ENCODE results near the gene BCAT1.
"Not testable (repeated sequence)": the region's sequence is repeated elsewhere in the genome, so short reads cannot be mapped to it uniquely, and the experiment has no call there.

BCAT1 gene

DNA sequence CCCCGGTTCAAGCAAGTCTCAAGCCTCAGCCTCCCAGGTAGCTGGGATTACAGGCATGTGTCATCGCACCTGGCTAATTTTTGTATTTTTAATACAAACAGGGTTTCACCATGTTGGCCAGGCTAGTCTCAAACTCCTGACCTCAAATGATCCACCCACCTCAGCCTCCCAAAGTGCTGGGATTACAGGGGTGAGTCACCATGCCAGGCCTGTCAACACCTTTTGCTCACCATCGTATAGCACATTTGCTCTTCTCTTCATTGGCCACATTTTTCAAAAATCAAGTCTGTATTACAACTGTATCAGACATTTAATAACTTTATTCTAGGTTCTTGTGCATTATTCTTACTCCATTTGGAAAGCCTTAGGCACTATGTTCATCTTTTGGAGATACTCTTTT is 50.3 kb downstream of the BCAT1 start:
- no peak for DNase-seq

DNA sequence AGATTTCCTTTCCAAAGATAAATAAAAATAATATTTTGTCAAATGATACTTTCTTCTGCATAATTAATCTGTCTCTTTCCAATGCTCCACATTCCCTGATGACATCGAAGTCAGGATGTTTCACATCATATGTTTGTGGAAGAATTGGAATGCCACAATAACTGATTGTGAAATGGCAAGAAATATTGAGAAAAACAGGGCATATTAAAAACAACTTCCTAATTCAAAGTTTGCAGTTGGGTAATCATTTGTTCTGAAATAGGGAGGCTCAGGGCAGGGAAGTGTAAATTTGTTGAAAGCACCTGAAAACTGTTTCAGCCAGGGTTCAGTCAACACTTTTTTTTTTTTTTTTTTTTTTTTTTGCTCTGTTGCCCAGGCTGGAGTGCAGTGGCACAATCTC is 50.7 kb downstream of the BCAT1 start:
- peak; percentile 60 to 86 for DNase-seq

DNA sequence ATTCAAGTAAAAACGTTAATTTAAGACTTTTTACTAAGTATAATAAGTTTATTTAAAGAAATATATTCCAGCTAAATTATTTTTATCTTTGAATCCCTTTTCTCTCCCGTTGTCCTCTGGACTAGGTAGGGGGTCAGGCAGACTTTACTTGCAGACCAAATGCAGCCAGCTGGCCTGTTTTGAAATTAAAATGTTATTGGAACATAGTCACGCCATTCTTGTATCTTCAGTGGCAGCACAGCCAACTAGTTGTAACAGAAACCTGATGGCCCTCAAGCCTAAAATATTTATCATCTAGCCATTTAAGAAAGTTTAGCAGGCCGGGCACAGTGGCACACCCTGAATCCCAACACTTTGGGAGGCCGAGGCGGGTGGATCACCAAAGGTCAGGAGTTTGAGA is 52.7 kb downstream of the BCAT1 start:
- DNase-seq, result no peak

DNA sequence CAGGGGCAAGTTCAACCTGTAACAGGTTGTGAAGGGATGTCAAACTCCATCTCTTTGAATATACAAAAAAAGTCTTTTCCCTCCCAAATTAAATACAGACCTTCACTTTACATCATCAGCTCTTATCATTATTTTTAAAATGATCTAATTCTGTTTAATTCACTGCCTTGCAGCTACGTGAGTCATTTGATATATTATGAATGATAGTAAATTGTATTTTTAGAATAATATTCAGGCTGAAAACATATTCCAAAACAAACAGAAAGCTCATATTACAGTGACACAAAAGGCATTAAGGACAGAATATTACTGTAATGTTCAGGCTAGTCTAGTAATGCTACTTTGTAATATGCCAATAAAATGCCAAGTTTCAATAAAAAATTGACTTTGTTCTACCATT is 53.3 kb downstream of the BCAT1 start:
- DNase-seq, result no peak

DNA sequence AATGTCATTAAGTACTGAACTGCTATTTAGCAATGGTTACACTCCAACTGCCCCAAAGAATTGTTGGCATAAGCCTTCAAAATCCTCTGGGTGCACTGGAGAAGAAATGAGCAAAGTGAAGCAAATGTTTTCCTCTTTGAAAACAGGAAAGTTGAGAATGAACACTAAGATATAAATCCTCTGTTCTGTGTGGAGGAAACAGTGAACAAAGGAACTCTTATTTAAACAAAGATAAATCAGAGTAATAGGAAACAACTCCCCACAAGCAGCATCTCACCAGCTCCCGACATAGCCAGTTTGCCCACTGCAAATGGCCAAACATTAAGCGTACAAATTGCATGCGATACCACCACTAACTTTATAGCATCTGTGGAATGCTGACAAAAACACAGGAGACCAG is 54.0 kb downstream of the BCAT1 start:
- DNase-seq, result no peak

DNA sequence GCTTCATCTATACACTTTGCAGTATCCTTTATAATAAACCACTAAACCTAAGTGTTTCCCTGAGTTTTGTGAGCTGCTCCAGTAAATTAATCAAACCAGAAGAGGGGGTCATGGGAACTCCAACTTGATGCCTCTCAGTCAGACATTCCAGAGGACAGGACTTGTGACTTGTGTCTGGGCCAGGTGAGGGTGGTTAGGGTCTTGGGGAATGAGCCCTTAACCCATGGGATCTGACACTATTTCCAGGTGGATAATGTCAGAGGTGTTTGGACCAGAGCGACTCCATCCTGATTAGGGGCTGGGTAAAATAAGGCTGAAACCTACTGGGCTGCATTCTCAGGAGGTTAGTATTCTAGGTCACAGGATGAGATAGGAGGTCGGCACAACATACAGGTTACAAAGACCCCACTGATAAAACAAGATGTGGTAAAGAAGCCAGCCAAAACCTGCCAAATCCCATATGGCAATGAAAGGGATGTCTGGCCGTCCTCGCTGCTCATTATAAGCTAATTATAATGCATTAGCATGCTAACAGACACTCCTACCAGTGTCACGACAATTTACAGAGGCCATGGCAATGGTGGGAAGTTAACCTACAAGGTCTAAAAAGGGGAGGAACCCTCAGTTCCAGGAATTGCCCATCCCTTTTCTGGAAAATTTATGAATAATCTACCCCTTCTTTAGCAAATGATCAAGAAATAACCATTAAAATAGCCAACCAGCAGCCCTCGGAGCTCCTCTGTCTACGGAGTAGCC is 58.7 kb downstream of the BCAT1 start:
- no peak for DNase-seq

DNA sequence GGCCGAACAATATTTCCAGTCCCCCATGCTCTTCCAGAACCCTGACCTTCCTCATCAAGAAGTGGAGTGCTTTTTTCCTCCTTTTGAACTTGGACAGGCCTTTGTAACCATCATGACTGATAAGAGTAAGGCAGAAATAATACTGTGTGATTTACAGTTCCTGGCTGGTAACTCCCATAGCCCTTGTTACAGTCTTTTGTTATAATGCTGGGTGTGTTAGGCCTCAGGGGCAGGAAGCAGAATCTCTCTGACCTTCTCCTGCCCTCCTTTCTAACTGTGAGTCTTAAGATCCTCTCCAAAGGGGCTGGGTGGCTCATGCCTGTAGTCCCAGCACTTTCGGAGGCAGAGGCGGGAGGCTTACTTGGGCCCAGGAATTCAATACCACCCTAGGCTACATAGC is 59.5 kb downstream of the BCAT1 start:
- no peak for DNase-seq

DNA sequence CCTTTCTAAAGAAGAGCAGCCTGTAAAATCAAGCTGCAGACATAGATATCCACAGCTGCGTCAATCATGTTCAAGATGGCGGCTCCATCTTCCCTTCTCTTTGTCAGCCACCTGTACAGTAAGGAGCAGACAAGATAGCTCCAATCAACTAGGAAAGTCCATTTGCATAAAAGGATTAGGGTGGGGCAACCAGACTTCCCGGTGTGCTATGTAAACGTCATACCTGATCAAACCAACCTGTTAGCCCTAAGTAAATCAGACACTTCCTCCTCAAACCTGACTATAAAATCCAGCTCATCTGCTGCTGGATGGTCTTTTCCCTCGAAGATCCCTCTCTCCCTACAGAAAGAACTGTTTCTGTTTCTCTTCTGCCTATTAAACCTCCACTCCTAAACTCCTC is 60.1 kb downstream of the BCAT1 start:
- no peak for DNase-seq

DNA sequence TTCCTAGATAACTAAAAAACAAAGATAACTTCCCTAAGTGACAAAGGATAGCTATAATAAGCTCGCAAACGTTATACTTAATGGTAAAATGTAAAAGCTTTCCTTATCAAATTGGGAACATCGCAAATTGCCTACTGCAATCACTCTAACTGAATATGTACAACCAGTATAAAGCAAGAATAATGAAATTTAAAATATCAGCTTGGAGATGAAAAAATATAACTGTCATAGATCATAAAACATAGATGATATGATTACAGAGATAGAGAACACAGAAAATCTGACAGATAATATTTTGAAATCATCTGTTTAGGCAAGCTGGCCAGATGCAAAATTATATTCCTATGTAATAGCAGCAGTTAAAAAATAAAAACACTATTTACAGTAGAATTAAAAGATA is 64.0 kb downstream of the BCAT1 start:
- DNase-seq, result no peak

DNA sequence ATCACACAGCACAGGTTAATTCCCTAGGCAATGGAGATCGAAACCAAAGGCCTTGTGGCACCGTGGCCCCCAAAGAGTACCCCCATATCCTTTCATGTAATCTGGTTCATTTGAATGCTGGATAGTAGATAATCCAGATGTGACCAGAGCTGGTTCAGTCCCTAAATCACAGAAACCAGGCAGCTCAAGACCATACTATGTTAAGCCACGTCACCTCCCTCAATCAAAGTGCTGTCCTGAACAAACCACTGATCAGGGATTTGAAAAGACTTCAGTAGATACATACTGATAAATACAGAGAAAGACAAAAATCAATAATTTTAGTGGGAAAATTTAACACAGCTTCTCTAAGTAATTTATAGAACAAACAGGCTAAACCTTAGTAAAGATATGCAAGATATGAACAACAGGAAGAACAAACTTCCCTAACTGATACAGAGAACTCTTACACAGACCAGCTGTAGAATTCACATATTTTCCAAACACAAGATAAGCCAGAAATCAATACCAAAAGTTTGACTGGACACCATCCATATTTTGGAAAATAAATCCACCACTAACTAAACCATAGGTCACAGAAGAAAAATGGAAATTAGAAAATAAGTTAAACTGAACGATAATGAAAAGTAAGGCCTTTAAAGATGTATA is 67.1 kb downstream of the BCAT1 start:
- DNase-seq, result no peak

DNA sequence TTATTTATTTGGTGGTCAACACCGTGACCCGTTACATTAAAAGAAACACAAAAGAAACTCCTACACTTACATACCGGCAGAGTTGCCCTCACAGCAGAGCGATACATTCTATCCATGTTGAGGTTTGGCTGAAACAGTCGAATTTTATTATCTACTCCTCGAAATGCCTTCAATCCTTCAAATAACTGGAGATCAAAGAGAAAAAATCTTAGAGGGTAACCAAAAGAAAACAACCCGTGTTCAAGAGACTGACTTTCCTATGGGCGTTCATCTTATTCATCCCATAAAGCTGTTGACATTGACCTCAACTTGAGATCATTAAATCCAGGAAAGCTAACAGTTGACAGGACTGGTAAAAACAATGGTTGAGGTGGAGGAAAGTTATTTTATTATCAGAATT is 67.7 kb downstream of the BCAT1 start:
- no peak for DNase-seq

DNA sequence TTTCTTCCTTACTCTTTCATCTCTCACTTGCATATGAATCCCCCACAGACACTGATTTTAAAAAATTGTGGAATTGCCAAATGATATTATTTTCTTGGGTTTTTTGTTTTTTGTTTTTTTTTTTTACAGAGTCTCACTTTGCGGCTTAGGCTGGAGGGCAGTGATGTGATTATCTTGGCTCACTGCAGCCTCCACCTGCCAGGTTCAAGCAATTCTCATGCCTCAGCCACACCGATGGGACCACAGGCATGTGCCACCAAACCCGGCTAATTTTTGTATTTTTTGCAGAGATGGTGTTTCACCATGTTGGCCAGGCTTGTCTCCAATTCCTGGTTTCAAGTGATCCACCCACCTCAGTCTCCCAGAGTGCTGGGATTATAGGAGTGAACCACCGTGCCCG is 68.2 kb downstream of the BCAT1 start:
- DNase-seq, result no peak

DNA sequence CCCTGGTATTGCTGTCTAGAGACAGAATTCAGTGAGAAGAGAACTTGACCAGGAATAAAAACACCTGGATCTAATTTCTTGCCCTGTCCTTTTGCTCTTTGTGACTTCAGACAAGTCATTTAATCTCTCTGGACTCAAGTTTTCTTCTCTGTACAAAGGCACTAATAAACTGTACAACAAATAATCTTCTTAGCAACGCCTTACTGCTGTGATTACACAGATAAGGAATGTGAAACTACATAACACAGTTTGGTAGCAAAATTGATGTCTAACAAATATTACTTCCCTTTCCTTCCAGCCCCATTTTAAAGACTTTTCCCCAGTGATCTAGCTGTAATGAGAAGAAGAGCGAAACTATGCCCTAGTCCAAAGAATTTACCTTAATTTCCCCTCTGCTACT is 69.3 kb downstream of the BCAT1 start:
- no peak for DNase-seq

DNA sequence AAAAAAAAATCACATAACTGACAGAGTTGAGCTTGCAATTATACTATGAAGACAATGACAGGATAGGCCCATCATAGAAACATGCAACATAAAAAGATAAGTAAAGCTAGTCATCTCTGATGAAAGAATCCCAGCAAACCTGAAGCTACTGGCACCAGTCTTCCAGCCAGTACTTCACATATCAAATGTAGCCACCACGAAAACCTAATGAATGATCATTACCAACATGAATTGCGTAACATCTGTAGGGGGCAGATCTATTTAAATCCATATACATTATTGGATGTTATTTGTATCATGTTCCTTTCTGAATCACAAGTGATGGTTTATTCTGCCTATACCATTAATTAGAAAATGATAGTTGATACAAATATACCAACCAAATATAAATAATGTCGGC is 73.9 kb downstream of the BCAT1 start:
- DNase-seq, result no peak

DNA sequence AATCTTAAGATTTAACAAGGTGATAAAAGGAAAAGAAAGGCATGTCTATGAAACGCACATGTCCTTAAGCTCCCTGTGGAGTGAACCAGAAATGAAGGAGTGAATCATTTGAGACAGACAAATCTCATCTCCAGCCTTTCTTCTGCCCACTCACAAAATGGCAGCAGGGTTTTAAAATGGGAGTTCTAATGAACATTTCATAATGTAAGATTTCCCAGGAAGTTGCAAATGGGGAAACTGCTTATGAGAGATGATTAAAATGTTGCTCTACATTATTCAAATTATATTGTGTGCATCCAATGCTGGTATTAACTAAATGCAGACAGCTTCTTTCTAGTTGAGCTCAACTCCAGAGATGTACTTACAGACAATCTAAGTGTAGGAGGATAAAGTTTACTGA is 76.7 kb downstream of the BCAT1 start:
- DNase-seq, result no peak

DNA sequence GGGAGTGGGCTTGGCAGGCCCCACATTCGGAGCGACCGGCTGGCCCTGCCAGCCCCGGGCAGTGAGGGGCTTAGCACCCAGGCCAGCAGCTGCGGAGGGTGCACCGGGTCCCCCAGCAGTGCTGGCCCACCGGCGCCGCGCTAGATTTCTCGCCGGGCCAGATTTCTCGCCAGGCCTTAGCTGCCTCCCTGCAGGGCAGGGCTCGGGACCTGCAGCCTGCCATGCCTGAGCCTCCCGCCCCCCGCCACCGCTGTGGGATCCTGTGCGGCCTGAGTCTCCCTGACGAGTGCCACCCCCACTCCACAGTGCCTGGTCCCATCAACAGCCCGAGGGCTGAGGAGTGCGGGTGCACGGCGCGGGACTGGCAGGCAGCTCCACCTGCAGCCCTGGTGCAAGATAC is 82.8 kb downstream of the BCAT1 start:
- DNase-seq, result not testable (repeated sequence)

DNA sequence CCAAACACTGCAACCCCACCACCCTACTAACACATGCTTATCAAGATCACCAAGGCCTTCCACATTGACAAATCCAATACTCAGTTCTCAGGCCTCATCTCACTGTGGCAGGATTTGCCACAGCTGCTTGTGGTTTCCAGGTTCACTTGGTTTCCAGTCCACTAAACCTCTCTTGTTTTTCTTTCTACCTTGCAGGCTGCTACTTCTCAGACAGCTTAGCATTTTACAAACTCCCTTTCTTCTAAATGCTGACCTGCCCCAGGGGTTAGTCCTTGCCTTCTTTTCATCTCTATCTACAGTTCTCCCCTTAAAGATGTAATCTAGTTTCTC is 84.1 kb downstream of the BCAT1 start:
- no peak for DNase-seq

DNA sequence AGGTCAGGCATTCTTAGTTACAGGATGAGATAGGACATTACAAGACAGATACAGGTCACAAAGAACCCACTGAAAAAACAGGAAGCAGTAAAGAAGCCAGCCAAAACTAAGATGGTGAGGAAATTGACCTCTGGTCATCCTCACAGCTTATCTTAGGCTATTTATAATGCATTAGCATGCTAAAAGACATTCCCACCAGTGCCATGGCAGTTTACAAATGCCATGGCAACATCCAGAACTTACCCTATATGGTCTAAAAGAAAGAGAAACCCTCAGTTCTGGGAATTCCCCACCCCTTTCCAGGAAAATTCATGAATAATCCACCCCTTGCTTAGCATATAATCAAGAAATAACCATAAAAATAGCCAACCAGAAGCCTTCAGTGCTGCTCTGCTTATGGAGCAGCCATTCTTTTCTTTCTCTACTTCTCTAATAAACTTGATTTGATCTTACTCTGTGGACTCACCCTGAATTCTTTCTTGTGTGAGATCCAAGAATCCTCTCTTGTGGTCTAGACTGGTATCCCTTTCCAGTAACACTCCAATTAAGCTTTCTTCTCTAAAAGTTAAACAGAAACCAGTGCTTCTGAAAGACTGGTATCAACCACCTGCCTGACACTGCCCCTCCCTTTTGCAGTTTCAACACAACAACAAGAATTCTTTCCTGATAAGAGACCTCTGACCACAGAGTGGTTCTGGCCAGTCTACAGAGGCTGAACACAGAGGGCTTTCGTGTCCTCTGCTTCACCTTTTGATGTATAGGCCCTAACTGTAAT is 86.9 kb downstream of the BCAT1 start:
- peak; percentile 11 to 14 for DNase-seq

DNA sequence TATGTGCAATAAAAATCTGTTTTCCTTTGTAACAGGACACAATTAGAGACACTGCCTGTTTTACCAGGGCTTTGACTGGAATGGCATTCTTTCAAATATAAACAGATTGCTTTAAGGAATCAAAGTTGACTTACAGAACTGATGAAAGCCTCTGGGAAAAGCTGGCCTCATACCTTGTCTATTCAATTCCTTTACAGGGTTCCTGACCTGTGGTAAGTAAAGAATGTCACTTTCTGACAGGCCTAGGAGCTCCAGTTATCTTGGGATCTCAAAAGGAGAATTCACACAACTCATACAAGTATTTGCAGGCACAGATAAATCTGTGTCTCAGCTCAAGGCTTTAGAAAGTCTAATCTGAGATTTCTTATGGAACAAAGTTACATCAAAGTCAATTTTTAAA is 88.4 kb downstream of the BCAT1 start:
- no peak for DNase-seq

DNA sequence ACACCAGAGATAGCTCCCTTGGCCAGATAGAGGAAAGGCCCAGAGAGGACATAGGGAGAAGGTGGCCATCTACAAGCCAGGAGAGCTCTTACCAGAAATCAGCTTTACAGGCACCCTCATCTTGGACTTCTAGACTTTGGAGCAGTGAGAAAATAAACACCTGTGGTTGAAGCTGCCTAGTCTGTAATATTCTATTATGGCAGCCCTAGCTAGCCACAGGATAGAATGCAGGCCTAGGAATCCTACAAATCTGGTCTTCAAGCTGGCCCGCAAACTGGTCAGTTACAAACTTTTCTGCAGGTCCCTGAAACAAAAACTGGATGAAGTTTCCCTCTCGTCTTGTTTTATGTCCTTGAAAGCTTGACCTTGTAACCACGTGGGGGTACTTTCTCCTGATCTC is 92.4 kb downstream of the BCAT1 start:
- no peak for DNase-seq

DNA sequence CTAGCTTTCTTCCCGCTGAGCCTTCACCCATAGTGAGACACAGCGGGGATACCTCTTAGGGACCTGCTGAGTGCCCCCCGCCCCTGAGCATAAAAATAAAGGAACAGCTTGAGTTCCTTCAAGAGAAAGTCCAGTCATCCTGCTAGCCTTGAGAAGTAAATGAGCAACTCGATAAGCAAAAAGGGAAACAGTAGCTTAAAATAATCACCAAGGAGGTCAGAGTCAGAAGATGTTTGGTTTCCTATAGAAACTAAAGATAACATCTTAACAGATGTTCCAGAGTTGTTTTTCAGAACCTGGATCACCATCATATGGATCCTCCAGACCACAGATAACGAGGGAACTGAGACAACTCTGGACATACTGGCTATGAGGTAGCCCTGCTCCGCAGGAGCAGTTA is 94.0 kb downstream of the BCAT1 start:
- peak; percentile 17 to 32 for DNase-seq

DNA sequence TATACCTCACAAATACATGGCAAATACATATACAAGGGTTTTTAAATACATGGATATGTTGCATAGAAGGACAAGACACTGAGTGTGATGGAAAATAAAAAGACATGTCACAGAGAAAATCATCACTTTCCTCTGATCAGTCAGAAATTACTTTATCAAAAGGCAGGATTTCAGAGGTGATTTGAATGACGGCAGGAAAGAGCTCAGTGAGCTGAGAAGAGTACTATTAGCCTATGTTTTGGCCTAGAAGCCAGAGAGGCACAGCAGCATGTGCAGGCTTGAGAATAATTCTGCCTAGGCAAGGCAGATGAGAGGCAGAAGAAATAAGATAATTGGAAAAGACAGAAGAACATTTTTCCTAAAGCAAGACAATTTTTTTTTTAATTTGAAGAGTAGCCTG is 94.9 kb downstream of the BCAT1 start:
- DNase-seq, result no peak

DNA sequence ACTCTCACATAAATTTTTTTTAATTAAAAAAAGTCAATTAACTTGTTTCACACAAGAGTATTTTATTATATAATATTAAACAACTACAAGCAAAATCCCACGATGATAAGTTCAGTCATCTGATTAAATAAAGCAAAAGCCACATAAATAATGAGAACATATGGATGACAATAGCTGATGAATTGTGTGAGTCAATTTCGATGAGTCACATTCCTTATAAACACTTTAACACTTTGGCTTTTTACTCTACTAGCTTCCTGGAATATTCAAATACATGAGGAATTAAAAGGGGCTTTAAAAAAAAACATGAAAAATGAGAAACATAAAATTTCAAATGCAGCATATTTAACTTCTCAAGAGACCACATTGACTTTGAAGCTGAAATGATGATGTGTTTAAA is 95.3 kb downstream of the BCAT1 start:
- no peak for DNase-seq

DNA sequence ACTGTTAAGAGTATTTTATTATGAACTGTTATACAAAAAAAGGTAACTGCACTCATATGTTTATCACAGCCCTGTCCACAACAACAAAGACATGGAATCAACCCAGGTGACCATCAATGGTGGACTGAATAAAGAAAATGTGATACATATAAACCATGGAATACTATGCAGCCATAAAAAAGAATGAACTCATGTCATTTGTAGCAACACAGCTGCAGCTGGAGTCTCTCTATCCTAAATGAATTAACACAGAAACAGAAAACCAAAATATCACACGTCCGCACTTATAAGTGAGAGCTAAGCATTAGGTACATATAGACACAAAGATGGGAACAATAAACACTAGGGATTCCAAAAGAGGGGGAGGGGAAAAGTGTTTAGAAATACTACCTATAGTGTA is 95.8 kb downstream of the BCAT1 start:
- DNase-seq, result no peak
